Daoy (cell line): Measurements from ENCODE around the gene SBF2. TPM values are rescaled to one million over a fixed set of nuclear protein-coding genes. Genes with fewer than 3 reads are reported as not detected.
"Not testable (repeated sequence)": the region's sequence is repeated elsewhere in the genome, so short reads cannot be mapped to it uniquely, and the experiment has no call there.

Source experiments
- DNase-seq: peaks from one replicate; pipeline ENCODE4 v3.0.0-alpha.2; 2015; ENCODE audit warnings: low read depth
- total RNA-seq: library from RNA; depleted of rRNA; stranded (reverse); fragments of >200 nt; shearing (Covaris generic); gene quantifications from 2 replicates; pipeline ENCODE4 v1.2.3, GENCODE V29; 2014

The SBF2 gene
- total RNA-seq, 1 experiment from 2014 or later: 23.4 TPM

- DNase-seq: no peak
Measured at GRCh38 chr11:10117709-10118351, 176.2 kb downstream of the SBF2 start.

DNA sequence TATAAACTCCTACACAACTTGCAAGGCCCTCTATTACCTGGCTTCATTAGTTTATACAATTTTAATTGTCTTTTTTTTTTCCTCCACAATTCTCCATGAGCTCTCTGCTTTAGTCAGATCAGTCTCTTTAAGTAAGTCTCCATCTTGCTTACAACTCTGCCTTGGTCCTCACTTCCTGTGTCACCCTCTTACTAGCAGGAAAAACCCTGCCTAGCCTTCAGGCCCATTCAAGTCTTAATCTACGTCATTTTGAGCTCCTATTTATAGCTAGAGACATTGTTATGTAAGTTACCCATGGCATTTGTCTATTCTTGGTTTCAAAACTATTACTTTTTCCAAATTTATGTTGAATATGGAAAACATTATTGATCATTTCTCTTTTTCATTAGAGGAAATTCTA lies 177.4 kb downstream of the SBF2 start:
- no peak for DNase-seq

GRCh38 chr11:10114593-10115404 lies 179.2 kb downstream of the SBF2 start:
- no peak for DNase-seq

DNA sequence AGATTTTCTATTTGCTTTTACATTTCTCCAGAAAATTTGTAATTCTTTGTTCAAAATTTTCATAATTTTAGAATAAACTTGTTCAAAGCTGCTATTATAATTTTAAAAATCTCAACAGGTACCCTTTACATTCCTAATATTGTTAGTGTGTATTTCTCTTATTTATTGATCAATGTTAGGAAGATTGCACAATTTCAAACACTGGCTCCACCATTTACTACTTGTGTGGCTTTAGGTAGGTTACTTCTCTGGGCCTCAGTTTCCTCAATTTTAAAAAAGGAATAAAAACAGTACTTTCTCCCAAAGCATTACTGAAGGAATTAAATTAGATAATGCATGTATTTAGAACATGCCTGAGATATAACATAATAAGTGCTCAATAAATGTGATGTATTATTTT lies 180.2 kb downstream of the SBF2 start:
- no peak for DNase-seq

- DNase-seq: no peak
Measured at GRCh38 chr11:10109806-10110205, 184.2 kb downstream of the SBF2 start.

DNA sequence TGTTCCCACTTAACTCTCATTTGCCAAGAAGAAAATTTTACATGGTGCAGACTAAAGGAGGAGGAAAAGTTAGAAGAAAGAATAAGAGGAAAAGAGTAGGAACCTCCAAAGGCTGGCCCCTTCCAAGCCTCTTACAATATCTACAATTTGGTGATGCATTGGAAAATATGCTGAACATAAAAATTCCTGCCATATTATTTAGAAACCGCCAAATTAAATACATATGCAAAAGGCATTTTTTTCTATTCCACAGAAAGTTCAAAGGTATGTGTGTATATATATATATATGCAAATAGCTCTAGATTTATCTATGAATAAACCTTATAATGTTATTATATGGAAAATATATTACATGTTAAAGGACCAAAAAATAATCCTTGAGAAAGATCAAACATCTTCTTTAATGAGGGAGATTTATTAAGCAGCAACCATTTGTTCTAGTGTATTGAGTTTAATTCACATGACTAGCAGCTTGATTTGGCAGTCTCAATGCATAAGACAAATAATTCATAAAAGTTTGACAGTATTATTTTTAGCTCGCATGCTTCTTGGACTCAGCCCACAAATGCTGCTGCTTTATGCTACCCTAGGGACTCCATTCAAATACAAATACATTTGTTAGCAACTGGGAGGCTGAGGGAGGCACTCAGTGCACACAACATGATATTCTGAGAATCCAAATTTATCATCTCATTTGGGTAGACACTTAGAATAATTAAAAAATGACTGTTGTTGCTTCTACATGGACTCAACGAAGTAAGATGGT lies 184.9 kb downstream of the SBF2 start:
- DNase-seq: no peak

- DNase-seq: no peak
Measured at GRCh38 chr11:10107497-10107896, 186.5 kb downstream of the SBF2 start.

DNA sequence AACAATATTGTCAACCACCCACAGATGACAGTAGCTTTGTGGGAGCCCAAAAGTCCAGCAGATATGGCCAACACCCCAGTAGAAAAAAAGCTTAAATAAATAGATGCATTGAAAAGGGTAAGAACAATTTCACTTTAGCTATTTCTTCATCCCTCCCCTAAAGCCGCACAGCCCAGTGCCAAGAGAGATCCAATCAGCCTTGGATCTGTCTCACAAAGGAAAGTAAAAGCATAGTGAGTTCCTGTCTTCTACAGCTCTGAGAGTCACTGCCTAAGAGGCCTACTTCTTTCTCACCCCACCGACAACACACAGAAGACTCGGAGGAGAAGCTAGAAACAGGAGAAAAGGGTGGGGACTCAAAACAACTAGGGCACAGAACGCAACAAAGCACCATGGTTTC lies 196.4 kb downstream of the SBF2 start:
- no peak for DNase-seq

DNA sequence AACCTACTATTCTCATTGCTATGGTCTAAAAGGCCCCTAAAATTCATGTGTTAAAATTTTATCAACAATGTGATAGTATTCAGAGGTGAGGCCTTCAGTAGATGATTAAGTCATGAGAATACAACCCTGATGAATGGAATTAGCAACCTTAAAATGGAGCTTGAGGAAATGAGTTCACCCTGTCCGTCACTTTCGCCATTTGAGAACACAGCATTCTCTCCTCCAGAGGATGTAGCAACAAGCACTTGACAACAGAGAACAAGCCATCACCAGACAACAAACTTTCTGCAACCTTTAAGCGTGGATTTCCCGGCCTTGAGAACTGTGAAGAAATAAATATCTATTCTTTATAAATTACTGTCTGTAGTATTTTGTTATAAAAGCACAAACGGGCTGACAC lies 197.0 kb downstream of the SBF2 start:
- no peak for DNase-seq

DNA sequence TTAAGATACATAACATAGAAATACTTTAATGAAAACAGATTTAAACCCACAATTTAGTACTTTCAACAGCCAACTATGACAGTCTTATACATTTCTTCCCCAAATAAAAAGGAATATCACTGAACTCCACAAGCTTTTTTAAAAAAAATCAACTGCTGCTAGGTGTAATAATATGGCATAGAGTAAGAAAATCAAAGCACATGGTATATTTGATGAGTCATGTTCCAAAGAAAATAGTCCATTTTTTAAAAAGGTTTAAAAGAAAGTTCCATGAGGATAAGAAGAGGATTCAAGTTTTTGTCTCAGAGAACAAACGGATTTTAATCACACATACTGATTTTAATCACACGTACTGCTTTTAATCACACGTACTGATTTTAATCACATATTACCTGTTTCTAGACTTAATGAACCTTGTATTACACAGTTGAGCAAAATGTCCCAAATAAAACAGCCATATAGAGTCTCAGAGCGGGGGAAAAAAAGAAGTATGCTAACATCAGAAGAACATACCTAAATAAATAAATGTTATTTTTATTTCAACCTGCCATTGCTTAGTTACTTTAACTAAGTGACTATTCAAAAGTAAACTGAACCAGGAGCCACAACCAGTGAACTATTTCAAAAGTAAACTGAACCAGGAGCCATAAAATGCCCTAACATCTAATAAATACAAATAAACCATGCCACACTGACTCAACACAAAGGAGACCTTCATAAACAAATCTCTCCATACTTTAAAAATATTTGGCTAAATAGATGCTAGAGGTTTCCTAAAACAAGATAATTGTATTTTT lies 198.4 kb downstream of the SBF2 start:
- no peak for DNase-seq

DNA sequence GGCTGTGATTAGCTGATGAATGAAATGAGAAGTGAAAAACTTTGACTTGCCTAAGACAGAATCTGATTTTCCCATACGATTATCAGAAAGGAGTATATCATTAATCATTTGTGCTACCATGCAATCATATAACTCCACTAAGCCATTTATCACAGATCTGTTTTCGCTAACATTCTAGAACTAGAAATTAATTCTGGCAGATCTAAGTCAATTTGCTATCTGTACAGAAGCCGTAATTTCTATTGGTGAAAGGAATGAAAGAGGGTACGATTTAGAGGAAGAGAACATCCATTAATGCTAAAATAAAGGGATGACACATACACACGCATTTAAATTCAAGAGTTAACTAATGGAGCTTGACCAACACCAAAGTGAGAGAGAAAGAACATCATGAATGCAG lies 201.6 kb downstream of the SBF2 start:
- no peak for DNase-seq

- DNase-seq: no peak
Measured at GRCh38 chr11:10091314-10092045, 202.5 kb downstream of the SBF2 start.

GRCh38 chr11:10087923-10088225 lies 206.1 kb downstream of the SBF2 start:
- DNase-seq: not testable (repeated sequence)

DNA sequence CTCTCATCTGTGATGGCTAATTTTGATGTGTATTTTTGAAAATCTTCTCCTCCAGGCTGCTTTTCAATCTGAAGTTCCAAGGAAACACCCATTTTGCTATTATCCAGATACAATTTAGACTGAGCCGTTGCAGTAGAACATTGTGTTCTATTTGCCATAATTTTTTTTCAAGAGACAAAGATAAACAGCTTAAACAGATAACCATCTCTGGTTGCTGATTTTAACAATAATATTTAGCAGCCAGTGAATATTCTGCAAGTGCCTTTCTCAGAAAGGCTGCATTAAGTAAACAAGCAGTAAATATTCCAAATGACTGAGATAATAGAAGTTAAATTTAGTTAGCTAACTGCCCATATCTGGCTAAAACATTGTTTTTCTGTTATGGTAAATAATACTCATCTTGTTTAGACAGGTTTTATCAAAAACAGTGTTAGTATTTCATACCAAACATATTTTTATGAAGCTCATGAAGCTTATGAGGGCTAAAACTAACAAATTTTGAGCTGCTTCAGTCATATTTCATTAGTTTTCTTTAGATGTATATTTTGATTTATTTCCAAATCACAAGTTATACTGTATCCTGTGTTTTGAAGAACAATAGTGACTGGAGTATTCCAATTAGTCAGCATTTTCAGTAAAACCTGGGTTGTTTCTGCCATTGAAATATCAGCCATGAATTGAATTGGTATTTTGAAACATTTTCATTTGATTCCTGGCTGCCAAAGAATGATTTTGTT lies 206.7 kb downstream of the SBF2 start:
- DNase-seq: no peak

DNA sequence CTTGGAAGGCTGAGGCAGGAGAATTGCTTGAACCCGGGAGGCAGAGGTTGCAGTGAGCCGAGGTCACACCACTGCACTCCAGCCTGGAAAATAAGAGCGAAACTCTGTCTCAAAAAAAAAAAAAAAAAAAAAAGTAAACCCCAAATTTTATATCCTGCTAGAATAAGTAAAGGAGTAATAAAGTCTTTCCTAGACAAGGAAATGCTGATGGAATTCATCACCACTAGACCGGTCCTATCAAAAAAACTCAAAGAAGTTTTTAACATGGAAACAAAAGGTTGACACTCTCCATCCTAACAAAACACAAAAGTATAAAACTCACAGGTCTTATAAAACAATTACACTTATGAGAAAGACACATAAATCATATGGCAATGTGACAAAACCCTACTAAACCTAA lies 213.9 kb downstream of the SBF2 start:
- DNase-seq: no peak

DNA sequence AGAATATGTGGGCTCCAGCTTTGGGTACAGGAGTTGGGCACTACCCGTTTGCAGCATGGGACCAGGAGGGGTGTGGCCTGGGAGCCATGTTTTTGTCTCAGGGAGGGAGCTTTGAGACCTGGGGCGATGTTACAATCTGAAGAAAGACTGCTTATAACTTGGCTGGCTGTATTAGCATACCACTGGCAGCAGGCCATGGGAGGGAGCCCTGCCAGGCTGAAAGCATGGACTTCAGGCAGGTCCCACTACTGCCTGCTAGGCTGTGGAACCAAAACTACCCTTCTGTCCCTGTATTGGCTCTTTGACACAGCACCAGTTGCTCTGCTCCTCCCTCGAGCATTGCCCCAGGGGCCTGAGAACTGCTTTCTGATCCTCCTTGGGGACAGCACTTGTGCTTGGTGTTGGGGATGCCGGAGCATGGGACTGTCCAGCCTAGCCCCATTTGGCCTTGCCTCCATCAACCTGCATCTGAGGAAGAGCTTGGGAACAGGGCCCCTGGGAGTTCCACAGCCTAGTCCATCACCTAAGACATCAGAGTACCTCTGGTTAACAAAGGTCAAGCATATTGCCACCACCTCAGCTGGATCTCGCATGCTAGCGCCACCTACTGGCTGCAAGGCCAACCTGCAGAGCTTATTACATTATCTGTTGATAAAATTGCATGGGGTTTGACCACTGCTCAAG lies 217.4 kb downstream of the SBF2 start:
- DNase-seq: peak; percentile 14

- no peak for DNase-seq
Measured at GRCh38 chr11:10075141-10075540, 218.9 kb downstream of the SBF2 start.

GRCh38 chr11:10072841-10073240 lies 221.2 kb downstream of the SBF2 start:
- DNase-seq: peak; percentile 4

DNA sequence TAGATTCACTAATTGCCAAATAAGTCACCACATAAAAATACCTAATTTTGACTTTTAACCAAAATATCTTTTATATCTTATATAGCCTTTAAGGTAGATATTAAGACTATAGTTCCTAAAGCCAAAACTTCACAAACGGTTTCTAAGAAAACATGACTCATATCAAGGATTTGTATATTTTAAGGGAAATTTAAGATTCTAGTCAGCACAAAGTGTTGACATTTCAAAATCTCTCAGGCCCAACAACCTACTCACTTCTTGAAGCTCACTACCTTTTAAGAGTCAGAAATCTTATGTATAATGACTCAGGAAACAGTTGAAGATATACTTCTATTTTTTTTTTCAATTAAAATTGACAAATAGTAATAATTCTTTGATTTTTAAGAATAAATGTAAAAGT lies 221.9 kb downstream of the SBF2 start:
- no peak for DNase-seq
